Activated T-helper 1 cell treated with anti-CD3 and anti-CD28 coated beads, Interleukin-2, amount 50 U/mL, for 16 hours (primary cell): ENCODE data around the gene PTPRR.

Source experiments
- DNase-seq, 2 donors: peaks; one replicate each; pipeline ENCODE4 v3.0.0-alpha.2; 2020; ENCODE audit warnings: low read depth in 1 of 2, low spot score in 1 of 2

The PTPRR gene

DNA sequence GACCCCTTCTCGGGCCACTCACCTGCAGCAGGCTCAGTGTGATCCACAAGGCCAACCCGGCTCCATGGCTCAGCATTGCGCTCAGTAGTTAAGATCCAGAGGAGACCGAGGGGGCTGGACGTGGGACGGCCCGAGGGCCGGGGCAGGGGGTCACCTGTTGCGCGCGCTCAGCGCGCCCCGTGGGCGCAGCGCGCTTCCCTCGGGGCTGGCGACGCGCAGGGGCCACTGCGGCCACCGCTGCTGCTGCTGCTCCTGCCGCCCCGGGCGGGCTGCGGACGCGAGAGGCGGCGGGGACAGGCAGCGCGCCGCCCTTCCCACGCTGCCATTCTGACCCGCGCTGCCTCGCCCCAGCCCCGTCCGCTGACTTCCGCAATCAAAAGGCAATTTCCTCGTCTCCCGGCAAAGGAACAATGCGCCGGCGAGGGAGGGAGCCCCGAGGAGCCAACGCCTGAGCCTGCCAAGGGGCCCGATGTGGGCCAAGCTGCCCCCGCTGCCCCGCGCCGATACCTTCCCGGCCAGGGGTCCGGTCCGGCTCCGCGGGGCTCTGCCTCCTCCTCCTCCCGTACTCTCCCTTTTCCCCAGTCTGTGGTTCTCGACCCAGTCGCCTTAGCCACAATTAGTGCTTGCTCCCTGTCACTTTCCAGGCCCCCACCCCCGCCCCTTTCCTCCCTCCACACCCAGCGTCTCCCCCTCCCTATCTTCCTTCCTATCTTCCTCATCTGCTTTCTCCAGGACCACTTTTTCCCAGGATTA, 310.6 kb downstream of the PTPRR start:
- no peak for DNase-seq

- DNase-seq: no peak
Observed at GRCh38 chr12:70609203-70609602, 311.3 kb downstream of the PTPRR start.

GRCh38 chr12:70608184-70608583, 312.4 kb downstream of the PTPRR start:
- DNase-seq: no peak

GRCh38 chr12:70607107-70607506, 313.4 kb downstream of the PTPRR start:
- no peak for DNase-seq

- no peak for DNase-seq
Observed at GRCh38 chr12:70605976-70606375, 314.6 kb downstream of the PTPRR start.

- no peak for DNase-seq
Observed at GRCh38 chr12:70604662-70605061, 315.9 kb downstream of the PTPRR start.

DNA sequence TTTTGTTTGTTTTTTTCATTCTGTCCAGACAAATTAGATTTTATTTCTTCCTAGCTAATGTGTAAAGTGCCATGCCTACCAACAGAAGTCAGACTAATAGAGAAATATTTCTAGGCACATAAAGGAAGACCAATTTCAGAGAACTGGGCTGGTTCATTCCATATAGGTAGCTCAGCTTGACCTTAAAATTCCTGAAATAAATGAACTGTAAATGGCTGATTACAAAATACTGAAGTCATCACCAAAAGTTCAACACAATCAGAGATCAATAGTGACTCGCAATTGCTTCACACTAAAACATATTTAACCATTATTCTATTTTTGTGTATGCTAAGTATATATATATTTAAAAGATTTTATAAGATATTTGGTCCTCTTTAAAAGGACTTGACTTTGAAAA, 317.5 kb downstream of the PTPRR start:
- no peak for DNase-seq

DNA sequence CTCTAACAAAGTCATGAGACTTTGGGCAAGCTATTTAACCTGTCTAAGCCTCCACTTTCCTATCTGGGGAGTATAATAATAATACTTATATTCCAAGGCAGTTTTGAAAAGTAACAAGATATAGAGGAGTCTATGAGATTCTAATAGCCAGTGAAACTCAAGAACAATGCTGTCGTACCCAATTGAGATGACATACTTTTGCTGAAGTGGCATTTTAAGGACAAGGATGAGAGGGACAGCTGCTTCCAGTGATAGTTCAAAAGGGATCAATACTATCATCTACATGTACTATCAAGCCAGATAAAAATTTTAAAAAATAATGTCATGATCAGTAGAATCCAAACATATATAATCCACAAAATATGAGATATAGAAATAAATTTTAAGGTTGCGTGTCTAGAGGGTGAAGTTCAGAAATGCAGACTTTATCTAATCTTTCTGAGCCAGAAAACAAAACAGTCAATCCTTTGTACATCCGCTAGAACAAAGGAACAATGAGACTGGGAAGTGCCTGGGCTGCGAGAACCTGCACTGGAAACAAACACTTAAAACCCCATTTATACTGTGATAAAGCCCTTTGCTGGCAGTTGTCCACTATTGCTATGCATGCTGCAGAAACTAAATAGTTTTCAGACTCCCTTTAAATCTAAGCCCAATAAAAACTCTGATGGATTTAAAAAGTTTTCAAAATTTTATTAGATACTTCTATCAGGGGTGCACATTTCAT, 321.9 kb downstream of the PTPRR start:
- DNase-seq: no peak

DNA sequence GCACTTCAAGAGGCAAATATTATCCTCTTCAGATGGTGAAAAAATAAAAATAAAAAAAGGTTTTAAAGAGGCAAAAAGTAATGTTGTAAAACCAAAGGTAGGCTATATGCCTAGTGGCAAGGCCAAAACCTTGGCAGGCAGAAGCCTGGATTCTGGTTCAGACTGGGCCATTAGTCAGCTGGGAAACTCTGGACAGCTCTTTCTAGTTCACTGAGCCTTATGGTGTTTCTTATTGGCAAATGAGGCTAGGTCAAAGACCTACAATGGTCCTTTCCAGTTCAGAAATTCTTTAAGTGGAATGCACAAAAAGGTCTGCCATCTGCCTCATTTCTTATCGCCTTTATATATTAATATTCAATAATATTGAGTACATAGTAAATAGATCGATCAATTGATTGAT, 327.9 kb downstream of the PTPRR start:
- DNase-seq: no peak

GRCh38 chr12:70590549-70591226, 329.9 kb downstream of the PTPRR start:
- no peak for DNase-seq

DNA sequence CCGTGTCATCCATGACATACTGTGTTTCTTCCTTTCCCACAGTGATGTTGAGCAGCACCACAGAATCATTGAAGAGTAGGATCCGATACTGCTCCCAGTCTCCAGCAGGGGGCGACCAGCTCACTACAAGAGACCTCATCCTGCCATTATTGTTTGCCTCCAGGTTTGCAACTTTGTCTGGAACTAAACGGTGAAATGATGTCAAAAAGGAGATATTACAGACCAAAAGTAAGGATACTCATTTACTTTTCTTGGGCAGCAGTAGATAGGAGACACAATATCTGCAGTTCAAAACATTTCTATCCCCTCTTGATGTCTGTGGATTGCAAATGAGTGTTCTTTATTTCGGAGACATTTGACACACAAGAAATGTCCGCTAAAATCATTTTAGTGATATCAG, 330.5 kb downstream of the PTPRR start:
- DNase-seq: peak in 1 of 2 donors; percentile 9
